ENCODE measurements around the gene ZNF316. TPM values are rescaled to one million over a fixed set of nuclear protein-coding genes. Genes with fewer than 3 reads are reported as not detected.

The ZNF316 gene
- total RNA-seq, 1 experiment from 2014 or later: 22.2 TPM

- Histone ChIP-seq H3K79me2 (ENCODE audit: insufficient read depth, low read length) (no peaks in the 10 kb centered on the region), H3K9me3 (ENCODE audit: control insufficient read depth, low read depth, low read length) (no peaks in the 10 kb centered on the region), H3K23ac (ENCODE audit: insufficient read length, low read depth, low read length) (no peak overlapping the region), H2BK20ac (ENCODE audit: low read depth, low read length, poor library complexity, severe bottlenecking) (no peak overlapping the region), H2AK5ac (ENCODE audit: insufficient read length, low read length) (no peak overlapping the region), H2AFZ (ENCODE audit: low read length) (no peak overlapping the region), H3K27me3 (ENCODE audit: insufficient read depth, low read length) (no peaks in the 10 kb centered on the region), H3K18ac (ENCODE audit: insufficient read length, low read depth, low read length) (no peak overlapping the region), H3K4ac (ENCODE audit: low read depth, low read length) (no peak overlapping the region), H4K20me1 (ENCODE audit: control insufficient read depth, insufficient read depth, insufficient read length) (no peaks in the 10 kb centered on the region), H3K27ac (ENCODE audit: insufficient read length, low read depth, low read length) (no peak overlapping the region), H3K9ac (ENCODE audit: extremely low read depth, insufficient read length, low read length) (no peak overlapping the region), H2BK15ac (ENCODE audit: low read depth, low read length) (no peak overlapping the region), H4K91ac (ENCODE audit: insufficient read length, low read depth, low read length) (no peak overlapping the region), H4K5ac (ENCODE audit: insufficient read length, low read depth, low read length) (no peak overlapping the region), H3K56ac (ENCODE audit: insufficient read length, low read depth, low read length) (no peak overlapping the region), H2BK120ac (ENCODE audit: low read depth, low read length, poor library complexity, severe bottlenecking) (no peak overlapping the region), H3K4me1 (ENCODE audit: insufficient read depth, low read length) (no peaks in the 10 kb centered on the region), H3K23me2 (ENCODE audit: insufficient read length, low read depth, low read length, poor library complexity, severe bottlenecking) (no peaks in the 10 kb centered on the region), H2BK12ac (ENCODE audit: insufficient read length, low read depth, low read length) (no peak overlapping the region), H3K4me2 (ENCODE audit: insufficient read depth, insufficient read length, low read length) (no peak overlapping the region), H3K14ac (ENCODE audit: insufficient read depth, low read length) (no peak overlapping the region), H3K79me1 (ENCODE audit: insufficient read depth, low read depth, low read length, poor library complexity, severe bottlenecking) (no peaks in the 10 kb centered on the region), H3T11ph (ENCODE audit: low read length) (no peak overlapping the region), H4K8ac (replicated peaks; ENCODE audit: insufficient read length, low read depth, low read length) (no peak overlapping the region), H2BK5ac (ENCODE audit: insufficient read length, low read length) (no peak overlapping the region)
- Mint-ChIP-seq H3K27ac (peak overlapping the region in 1 of 3 experiments; percentile 34; a peak in 1 of 7 replicates), H3K4me3 (no peak overlapping the region), H3K4me1 (no peaks in the 10 kb centered on the region), H3K9me3 (peaks cover 0 to 4% of the 10 kb centered on the region in 2 experiments; a peak in 1 of 5 replicates), H3K36me3 (ENCODE audit: insufficient read depth in 1 of 3, low read depth in 3 of 3) (peaks cover 7 to 41% (median 21%) of the 10 kb centered on the region in 3 experiments), H3K27me3 (ENCODE audit: low read depth) (no peaks in the 10 kb centered on the region)
- no peak for TF ChIP-seq CTCF (conservative IDR thresholded peaks at IDR 0.05)
- WGBS (ENCODE audit: extremely low coverage, insufficient read length, low lambda C conversion rate): no CpG with 5 or more reads among the region's 8 CpGs
- no peak for DNase-seq
Observed at GRCh38 chr7:6646465-6646864, 9.3 kb downstream of the ZNF316 start.
